MCF 10A (cell line): ENCODE measurements around the gene IL22RA1. TPM values are rescaled to one million over a fixed set of nuclear protein-coding genes. Genes with fewer than 3 reads are reported as not detected.

Experiments used
- BruUV-seq: library from RNA; stranded (reverse); fragments of 400-500 nt; replicated peaks from 2 replicates; lab custom pipeline; 2021; lab: Mats Ljungman, UMichigan
- CTCF ChIA-PET: fragments of 300-600 bp; sonication (Branson Sonifier 250); formaldehyde crosslinking; extraction: SDS; loops from one replicate; lab custom pipeline; 2021; ENCODE audit warnings: antibody characterized with exemption, inconsistent platforms; lab: Yijun Ruan, JAX
- POLR2A ChIA-PET: fragments of 300-600, 350-650 bp; sonication (Branson Sonifier 250); formaldehyde crosslinking; extraction: SDS; loops from one replicate; lab custom pipeline; 2020; ENCODE audit warnings: antibody characterized with exemption, inconsistent platforms; lab: Yijun Ruan, JAX
- DNase-seq: peaks from one replicate; pipeline ENCODE4 v3.0.0-alpha.2; 2018; ENCODE audit not compliant: unreplicated experiment
- H3K27ac Mint-ChIP-seq: one replicate; pipeline ENCODE4 v1.8.0; 2022; ENCODE audit warnings: mild to moderate bottlenecking, low read depth, mixed read lengths; ENCODE audit not compliant: unreplicated experiment
- H3K27me3 Mint-ChIP-seq: one replicate; pipeline ENCODE4 v1.8.0; 2022; ENCODE audit warnings: mixed read lengths; ENCODE audit not compliant: insufficient read depth, unreplicated experiment
- H3K36me3 Mint-ChIP-seq: one replicate; pipeline ENCODE4 v1.8.0; 2022; ENCODE audit warnings: mild to moderate bottlenecking, moderate library complexity, mixed read lengths; ENCODE audit not compliant: insufficient read depth, unreplicated experiment
- H3K4me1 Mint-ChIP-seq: one replicate; pipeline ENCODE4 v1.8.0; 2022; ENCODE audit warnings: mixed read lengths; ENCODE audit not compliant: insufficient read depth, unreplicated experiment
- H3K4me3 Mint-ChIP-seq: one replicate; pipeline ENCODE4 v1.8.0; 2022; ENCODE audit warnings: mild to moderate bottlenecking, moderate library complexity, mixed read lengths; ENCODE audit not compliant: unreplicated experiment
- H3K9me3 Mint-ChIP-seq: one replicate; pipeline ENCODE4 v1.8.0; 2022; ENCODE audit warnings: mixed read lengths; ENCODE audit not compliant: unreplicated experiment
- CTCF ChIP-seq: fragments of 200-600 bp; IDR thresholded peaks from one replicate; pipeline ENCODE4 v1.8.0; 2022; ENCODE audit warnings: antibody characterized with exemption, mild to moderate bottlenecking; ENCODE audit not compliant: unreplicated experiment
- intact Hi-C: fragments of 100-400 bp; cut with micrococcal nuclease; formaldehyde crosslinking; loops from 2 replicates; pipeline ENCODE4 v1.14.1; 2022
- total RNA-seq: library from RNA; stranded (reverse); gene quantifications from 2 replicates; pipeline ENCODE4 v1.2.3, GENCODE V29; 2022

Gene IL22RA1
- total RNA-seq, 1 experiment from 2014 or later: not detected

- Mint-ChIP-seq H3K4me3 (no peak overlapping the region), H3K9me3 (no peaks in the 10 kb centered on the region)
Measured at GRCh38 chr1:24140741-24141181, 2.2 kb downstream of the IL22RA1 start.

GRCh38 chr1:24139841-24140425 is 3.0 kb downstream of the IL22RA1 start:
- H3K4me1 Mint-ChIP-seq: peaks cover 7% of the 10 kb centered on the region
- intact Hi-C loops: no loop called here
- no peak overlapping the region for H3K4me3 Mint-ChIP-seq
- TF ChIP-seq CTCF: no peak
- H3K27me3 Mint-ChIP-seq: no peaks in the 10 kb centered on the region
- POLR2A ChIA-PET: no interaction called here
- CTCF ChIA-PET: interaction anchor here (0.6 kb wide), 1 partner anchor 251 kb away, joined by 3 read pairs; no protein-coding TSS in a partner anchor
- no peaks in the 10 kb centered on the region for H3K36me3 Mint-ChIP-seq
- no TSS peak for BruUV-seq
- DNase-seq: no peak
- H3K9me3 Mint-ChIP-seq: no peaks in the 10 kb centered on the region
- no peak overlapping the region for H3K27ac Mint-ChIP-seq

More at GRCh38 chr1:24140741-24141181, 2.2 kb downstream of the IL22RA1 start:
- ChIA-PET CTCF (interaction anchor here (0.9 kb wide), 1 partner anchor 43 kb away, joined by 3 read pairs; no protein-coding TSS in a partner anchor), POLR2A (interaction anchor here (1.6 to 3.7 kb wide), 2 partner anchors 9 to 20 kb away, joined by 6 to 26 read pairs; no protein-coding TSS in a partner anchor)
- no TSS peak for BruUV-seq
- no peak for DNase-seq
- Mint-ChIP-seq H3K36me3 (no peaks in the 10 kb centered on the region), H3K4me1 (peaks cover 7% of the 10 kb centered on the region), H3K27me3 (no peaks in the 10 kb centered on the region), H3K27ac (no peak overlapping the region)
- intact Hi-C loops: no loop called here
- TF ChIP-seq CTCF: no peak

- no peaks in the 10 kb centered on the region for H3K9me3 Mint-ChIP-seq
- ChIA-PET CTCF (interaction anchor here (0.6 to 0.7 kb wide), 2 partner anchors 11 to 229 kb away, joined by 3 read pairs; no protein-coding TSS in a partner anchor), POLR2A (no interaction called here)
- no peak overlapping the region for H3K4me3 Mint-ChIP-seq
- H3K36me3 Mint-ChIP-seq: no peaks in the 10 kb centered on the region
- no peaks in the 10 kb centered on the region for H3K27me3 Mint-ChIP-seq
- TF ChIP-seq CTCF: no peak
- BruUV-seq: no TSS peak
- H3K27ac Mint-ChIP-seq: no peak overlapping the region
- peaks cover 7% of the 10 kb centered on the region for H3K4me1 Mint-ChIP-seq
- intact Hi-C loops: no loop called here
- DNase-seq: no peak
Measured at GRCh38 chr1:24139222-24139489, 3.8 kb downstream of the IL22RA1 start.

- Mint-ChIP-seq H3K9me3 (no peaks in the 10 kb centered on the region), H3K4me3 (no peak overlapping the region), H3K27me3 (no peaks in the 10 kb centered on the region), H3K27ac (no peak overlapping the region), H3K4me1 (peaks cover 7% of the 10 kb centered on the region), H3K36me3 (no peaks in the 10 kb centered on the region)
- intact Hi-C loops: no loop called here
- ChIA-PET CTCF (interaction anchor here (0.6 to 0.7 kb wide), 3 partner anchors 10 to 229 kb away, joined by 3 read pairs; no protein-coding TSS in a partner anchor), POLR2A (no interaction called here)
- no TSS peak for BruUV-seq
- no peak for TF ChIP-seq CTCF
- no peak for DNase-seq
Measured at GRCh38 chr1:24138476-24139221, 4.3 kb downstream of the IL22RA1 start.
